Measurements from ENCODE around the gene RPL18.

Gene RPL18

DNA sequence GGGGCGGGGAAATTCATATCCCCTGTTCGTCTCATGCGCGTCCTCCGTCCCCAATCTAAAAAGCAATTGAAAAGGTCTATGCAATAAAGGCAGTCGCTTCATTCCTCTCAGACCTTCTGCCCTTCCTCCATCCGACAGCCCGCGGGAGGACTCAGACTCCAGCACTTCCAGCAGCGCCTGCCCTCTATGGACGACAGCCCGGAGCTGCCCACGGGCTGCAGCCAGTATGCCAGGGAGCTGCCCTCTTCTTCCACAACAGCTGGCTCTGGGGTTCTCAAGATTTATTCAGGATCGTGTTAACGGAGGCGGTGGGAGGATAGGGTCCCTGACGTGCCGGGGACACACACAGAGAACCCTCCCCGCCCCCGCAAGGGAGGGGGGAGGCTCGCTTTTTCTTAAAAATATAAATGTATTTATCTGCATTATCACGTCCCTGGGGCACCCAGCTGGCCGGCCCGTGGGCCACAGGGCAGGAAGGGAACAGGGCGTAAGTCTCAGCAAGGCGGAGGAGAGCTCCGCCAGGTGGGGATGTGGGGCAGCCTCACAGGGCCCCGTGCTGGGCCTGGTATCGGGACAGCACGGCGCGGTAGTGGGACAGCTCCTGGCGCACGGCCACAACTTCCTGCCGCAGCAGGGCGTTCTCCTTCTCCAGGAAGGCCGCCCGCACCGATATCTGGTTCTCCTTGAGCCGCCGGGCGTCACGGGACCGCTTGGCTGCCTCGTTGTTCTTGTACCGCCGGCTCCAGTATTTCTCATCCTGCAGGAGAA lies 11.5 kb upstream of the RPL18 start:
- H3K4me3 ChIP-seq (IDR thresholded peaks at IDR 0.05; ENCODE audit: insufficient read depth, low read depth, low read length): no peak overlapping the region
- H4K20me1 ChIP-seq (ENCODE audit: insufficient read depth): no peaks in the 10 kb centered on the region
- no peaks in the 10 kb centered on the region for H3K27me3 ChIP-seq (ENCODE audit: insufficient read depth, low read depth)
- no peaks in the 10 kb centered on the region for H3K79me2 ChIP-seq (ENCODE audit: insufficient read depth, low read depth)
- no peak overlapping the region for H3K4me2 ChIP-seq
- no peak overlapping the region for H3K9ac ChIP-seq
- no peak overlapping the region for H2AFZ ChIP-seq (ENCODE audit: low read depth)
- no peak overlapping the region for H3K27ac ChIP-seq
- TF ChIP-seq CTCF (conservative IDR thresholded peaks at IDR 0.05; ENCODE audit: low read depth, low read length): no peak
- peaks cover 47% of the 10 kb centered on the region for H3K4me1 ChIP-seq (ENCODE audit: low read depth, poor library complexity, severe bottlenecking)
- no peaks in the 10 kb centered on the region for H3K36me3 ChIP-seq (ENCODE audit: insufficient read depth)

GRCh38 chr19:48629599-48630295 lies 10.8 kb upstream of the RPL18 start:
- Histone ChIP-seq H3K4me3 (IDR thresholded peaks at IDR 0.05; ENCODE audit: insufficient read depth, low read depth, low read length) (no peak overlapping the region), H3K4me2 (no peak overlapping the region), H3K27ac (no peak overlapping the region), H3K27me3 (ENCODE audit: insufficient read depth, low read depth) (no peaks in the 10 kb centered on the region), H3K4me1 (ENCODE audit: low read depth, poor library complexity, severe bottlenecking) (peaks cover 48% of the 10 kb centered on the region), H3K9ac (no peak overlapping the region), H2AFZ (ENCODE audit: low read depth) (no peak overlapping the region), H3K36me3 (ENCODE audit: insufficient read depth) (no peaks in the 10 kb centered on the region), H4K20me1 (ENCODE audit: insufficient read depth) (no peaks in the 10 kb centered on the region), H3K79me2 (ENCODE audit: insufficient read depth, low read depth) (peaks cover 5% of the 10 kb centered on the region; the same call in 1 of the 2 replicates)
- no peak for TF ChIP-seq CTCF (conservative IDR thresholded peaks at IDR 0.05; ENCODE audit: low read depth, low read length)

- H2AFZ ChIP-seq (ENCODE audit: low read depth): no peak overlapping the region
- no peaks in the 10 kb centered on the region for H4K20me1 ChIP-seq (ENCODE audit: insufficient read depth)
- H3K4me2 ChIP-seq: no peak overlapping the region
- H3K27ac ChIP-seq: no peak overlapping the region
- H3K79me2 ChIP-seq (ENCODE audit: insufficient read depth, low read depth): peaks cover 5% of the 10 kb centered on the region; the same call in 1 of the 2 replicates
- TF ChIP-seq CTCF (conservative IDR thresholded peaks at IDR 0.05; ENCODE audit: low read depth, low read length): no peak
- H3K9ac ChIP-seq: no peak overlapping the region
- H3K36me3 ChIP-seq (ENCODE audit: insufficient read depth): no peaks in the 10 kb centered on the region
- H3K27me3 ChIP-seq (ENCODE audit: insufficient read depth, low read depth): no peaks in the 10 kb centered on the region
- no peak overlapping the region for H3K4me3 ChIP-seq (IDR thresholded peaks at IDR 0.05; ENCODE audit: insufficient read depth, low read depth, low read length)
- H3K4me1 ChIP-seq (ENCODE audit: low read depth, poor library complexity, severe bottlenecking): peaks cover 47% of the 10 kb centered on the region
Measured at GRCh38 chr19:48629297-48629598, 10.3 kb upstream of the RPL18 start.

GRCh38 chr19:48628486-48629296 lies 9.7 kb upstream of the RPL18 start:
- Histone ChIP-seq H3K27ac (no peak overlapping the region), H3K36me3 (ENCODE audit: insufficient read depth) (no peaks in the 10 kb centered on the region)
- TF ChIP-seq CTCF (conservative IDR thresholded peaks at IDR 0.05; ENCODE audit: low read depth, low read length): no peak

More at GRCh38 chr19:48628486-48629296, 9.7 kb upstream of the RPL18 start:
- Histone ChIP-seq H3K79me2 (ENCODE audit: insufficient read depth, low read depth) (peaks cover 5% of the 10 kb centered on the region; the same call in 1 of the 2 replicates), H2AFZ (ENCODE audit: low read depth) (no peak overlapping the region), H3K4me1 (ENCODE audit: low read depth, poor library complexity, severe bottlenecking) (peaks cover 44% of the 10 kb centered on the region), H4K20me1 (ENCODE audit: insufficient read depth) (no peaks in the 10 kb centered on the region), H3K27me3 (ENCODE audit: insufficient read depth, low read depth) (no peaks in the 10 kb centered on the region), H3K9ac (no peak overlapping the region), H3K4me2 (no peak overlapping the region), H3K4me3 (IDR thresholded peaks at IDR 0.05; ENCODE audit: insufficient read depth, low read depth, low read length) (no peak overlapping the region)
